ENCODE data around the gene LYZL4.

DNA sequence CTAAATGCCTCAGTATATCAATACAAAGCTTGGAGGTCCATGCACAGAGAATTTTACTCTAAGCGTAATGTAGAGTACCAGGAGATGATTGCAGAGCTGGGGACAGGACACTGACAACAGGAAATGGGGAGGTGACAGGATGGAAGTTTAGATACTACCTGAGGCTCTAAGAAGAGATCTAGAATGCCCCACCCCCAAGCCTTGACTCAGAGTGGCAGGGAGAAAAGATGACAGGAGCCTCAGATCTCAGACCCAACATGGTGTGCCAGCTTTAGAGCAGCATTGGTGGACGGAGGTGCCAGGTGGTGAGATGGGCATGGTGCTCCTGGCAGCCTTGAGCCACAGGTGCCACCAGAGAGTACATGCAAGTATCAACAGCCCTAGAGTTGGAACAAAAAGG is 62.5 kb downstream of the LYZL4 start:
- TF ChIP-seq CTCF (IDR thresholded peaks at IDR 0.05) (no peak), SIN3A (IDR thresholded peaks at IDR 0.05; ENCODE audit: borderline replicate concordance, insufficient read depth, low read depth, low read length) (no peak), POLR2AphosphoS5 (IDR thresholded peaks at IDR 0.05; ENCODE audit: low read depth, low read length) (no peak)
